DMS153 treated with DMSO at 0.1 percent for 48 hours (cell line): ENCODE results near the gene CHMP4B.

ENCODE experiments used
- DNase-seq: peaks from one replicate; lab custom pipeline; 2025; ENCODE audit not compliant: unreplicated experiment; lab: John Stamatoyannopoulos, UW

Gene CHMP4B

GRCh38 chr20:33837096-33837830 lies 26.1 kb downstream of the CHMP4B start:
- DNase-seq = no peak

GRCh38 chr20:33838035-33838864 lies 27.1 kb downstream of the CHMP4B start:
- no peak for DNase-seq

GRCh38 chr20:33839591-33839990 lies 28.4 kb downstream of the CHMP4B start:
- no peak for DNase-seq

GRCh38 chr20:33840160-33840559 lies 29.0 kb downstream of the CHMP4B start:
- no peak for DNase-seq

- no peak for DNase-seq
Measured at GRCh38 chr20:33840759-33841435, 29.7 kb downstream of the CHMP4B start.

GRCh38 chr20:33841436-33841799 lies 30.3 kb downstream of the CHMP4B start:
- no peak for DNase-seq

- DNase-seq = no peak
Measured at GRCh38 chr20:33842346-33842745, 31.2 kb downstream of the CHMP4B start.

GRCh38 chr20:33843050-33843449 lies 31.9 kb downstream of the CHMP4B start:
- DNase-seq = no peak

- no peak for DNase-seq
Measured at GRCh38 chr20:33843854-33844253, 32.7 kb downstream of the CHMP4B start.

GRCh38 chr20:33846291-33846935 lies 35.3 kb downstream of the CHMP4B start:
- DNase-seq = no peak

- no peak for DNase-seq
Measured at GRCh38 chr20:33847006-33847405, 35.9 kb downstream of the CHMP4B start.

GRCh38 chr20:33848391-33848790 lies 37.2 kb downstream of the CHMP4B start:
- DNase-seq = no peak

- DNase-seq = no peak
Measured at GRCh38 chr20:33850159-33850558, 39.0 kb downstream of the CHMP4B start.

- DNase-seq = no peak
Measured at GRCh38 chr20:33851842-33852466, 40.8 kb downstream of the CHMP4B start.

GRCh38 chr20:33852626-33853506 lies 41.7 kb downstream of the CHMP4B start:
- DNase-seq = no peak

GRCh38 chr20:33853507-33853813 lies 42.3 kb downstream of the CHMP4B start:
- DNase-seq = no peak

GRCh38 chr20:33857722-33858563 lies 46.8 kb downstream of the CHMP4B start:
- DNase-seq = no peak

GRCh38 chr20:33858666-33859065 lies 47.5 kb downstream of the CHMP4B start:
- no peak for DNase-seq

- DNase-seq = no peak
Measured at GRCh38 chr20:33859157-33859695, 48.1 kb downstream of the CHMP4B start.
